Measurements from ENCODE around the gene CACTIN.

The CACTIN gene

GRCh38 chr19:3620145-3620816, 6.3 kb downstream of the CACTIN start:
- Histone ChIP-seq H3K27me3 (replicated peaks; ENCODE audit: insufficient read depth, low read length) (no peaks in the 10 kb centered on the region), H3K27ac (ENCODE audit: low read length) (no peak overlapping the region), H3K9me2 (replicated peaks; ENCODE audit: insufficient read depth, low read length) (no peaks in the 10 kb centered on the region), H3K4me2 (ENCODE audit: low read depth, low read length) (no peak overlapping the region), H3K9ac (ENCODE audit: low read length) (no peak overlapping the region), H3K4me1 (ENCODE audit: low read length) (peaks cover 20% of the 10 kb centered on the region; the same call in 1 of the 2 replicates), H3K36me3 (replicated peaks; ENCODE audit: insufficient read depth, low read length) (0 out of 2 replicates have a peak, but pooled peaks cover 2% of the 10 kb centered on the region), H3K79me2 (ENCODE audit: low read length) (peaks cover 26% of the 10 kb centered on the region), H4K20me1 (ENCODE audit: insufficient read depth, low read length) (no peaks in the 10 kb centered on the region), H3K4me3 (ENCODE audit: low read length) (no peak overlapping the region), H2AFZ (ENCODE audit: low read length) (no peak overlapping the region), H3F3A (ENCODE audit: insufficient read depth, low read length) (peaks cover 13% of the 10 kb centered on the region; the same call in 1 of the 2 replicates), H3K9me3 (replicated peaks; ENCODE audit: insufficient read depth, low read length) (no peaks in the 10 kb centered on the region)
- DNase-seq, result no peak
- TF ChIP-seq EZH2phosphoT487 (IDR thresholded peaks at IDR 0.05; ENCODE audit: low read length) (no peak), EZH2 (optimal IDR thresholded peaks at IDR 0.05; ENCODE audit: low read depth, low read length) (no peak), CTCF (IDR thresholded peaks at IDR 0.05; ENCODE audit: low read length) (no peak)

DNA sequence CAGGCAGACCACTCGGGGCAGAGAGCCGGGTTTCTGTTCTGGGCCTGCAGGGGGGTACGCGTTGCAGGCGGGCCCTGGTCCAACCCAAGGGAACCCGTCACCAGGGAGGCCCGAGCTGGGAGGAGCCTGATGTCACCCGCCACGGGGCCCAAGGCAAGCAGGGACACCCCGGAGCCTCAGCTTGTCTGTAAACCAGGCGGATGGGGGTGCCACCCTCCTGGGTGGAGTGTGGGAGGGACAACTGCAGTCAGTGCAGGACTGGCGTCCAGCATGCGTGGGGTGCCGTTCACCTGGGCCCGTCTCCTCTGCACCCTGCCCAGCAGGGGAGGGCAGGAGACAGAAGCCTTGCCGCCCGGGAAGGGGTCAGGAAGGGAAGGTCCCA, 7.0 kb downstream of the CACTIN start:
- Histone ChIP-seq H3K9ac (ENCODE audit: low read length) (no peak overlapping the region), H3K36me3 (replicated peaks; ENCODE audit: insufficient read depth, low read length) (0 out of 2 replicates have a peak, but pooled peaks cover 2% of the 10 kb centered on the region)
- DNase-seq, result no peak

GRCh38 chr19:3618811-3619630, 7.6 kb downstream of the CACTIN start:
- no peak overlapping the region; the same call in 1 of the 2 replicates for H3K27ac ChIP-seq (ENCODE audit: low read length)
- no peak for DNase-seq
- H3K36me3 ChIP-seq (replicated peaks; ENCODE audit: insufficient read depth, low read length), result 0 out of 2 replicates have a peak, but pooled peaks cover 2% of the 10 kb centered on the region
- H3K9me2 ChIP-seq (replicated peaks; ENCODE audit: insufficient read depth, low read length), result no peaks in the 10 kb centered on the region
- no peak overlapping the region for H2AFZ ChIP-seq (ENCODE audit: low read length)
- H3K4me2 ChIP-seq (ENCODE audit: low read depth, low read length), result peak overlapping the region; percentile 66; the same call in 1 of the 2 replicates
- no peak overlapping the region for H3K9ac ChIP-seq (ENCODE audit: low read length)
- no peak overlapping the region for H3K4me3 ChIP-seq (ENCODE audit: low read length)
- H3K9me3 ChIP-seq (replicated peaks; ENCODE audit: insufficient read depth, low read length), result no peaks in the 10 kb centered on the region
- peaks cover 13% of the 10 kb centered on the region; the same call in 1 of the 2 replicates for H3F3A ChIP-seq (ENCODE audit: insufficient read depth, low read length)
- no peaks in the 10 kb centered on the region for H4K20me1 ChIP-seq (ENCODE audit: insufficient read depth, low read length)
- H3K4me1 ChIP-seq (ENCODE audit: low read length), result 0 out of 2 replicates have a peak, but pooled peaks cover 10% of the 10 kb centered on the region
- TF ChIP-seq EZH2 (optimal IDR thresholded peaks at IDR 0.05; ENCODE audit: low read depth, low read length), result no peak
- TF ChIP-seq CTCF (IDR thresholded peaks at IDR 0.05; ENCODE audit: low read length), result no peak; the same call in 1 of the 2 replicates
- TF ChIP-seq EZH2phosphoT487 (IDR thresholded peaks at IDR 0.05; ENCODE audit: low read length), result no peak
- H3K27me3 ChIP-seq (replicated peaks; ENCODE audit: insufficient read depth, low read length), result no peaks in the 10 kb centered on the region
- peaks cover 13% of the 10 kb centered on the region for H3K79me2 ChIP-seq (ENCODE audit: low read length)

More for the DNA sequence above, 7.0 kb downstream of the CACTIN start:
- no peaks in the 10 kb centered on the region for H3K27me3 ChIP-seq (replicated peaks; ENCODE audit: insufficient read depth, low read length)
- H3K9me2 ChIP-seq (replicated peaks; ENCODE audit: insufficient read depth, low read length), result no peaks in the 10 kb centered on the region
- no peak overlapping the region for H3K4me3 ChIP-seq (ENCODE audit: low read length)
- no peaks in the 10 kb centered on the region for H3K9me3 ChIP-seq (replicated peaks; ENCODE audit: insufficient read depth, low read length)
- no peak for TF ChIP-seq EZH2phosphoT487 (IDR thresholded peaks at IDR 0.05; ENCODE audit: low read length)
- TF ChIP-seq CTCF (IDR thresholded peaks at IDR 0.05; ENCODE audit: low read length), result no peak
- TF ChIP-seq EZH2 (optimal IDR thresholded peaks at IDR 0.05; ENCODE audit: low read depth, low read length), result no peak
- no peak overlapping the region for H3K4me2 ChIP-seq (ENCODE audit: low read depth, low read length)
- H3K27ac ChIP-seq (ENCODE audit: low read length), result no peak overlapping the region
- H3K79me2 ChIP-seq (ENCODE audit: low read length), result peaks cover 19% of the 10 kb centered on the region
- no peaks in the 10 kb centered on the region for H4K20me1 ChIP-seq (ENCODE audit: insufficient read depth, low read length)
- peaks cover 14% of the 10 kb centered on the region; the same call in 1 of the 2 replicates for H3K4me1 ChIP-seq (ENCODE audit: low read length)
- no peak overlapping the region for H2AFZ ChIP-seq (ENCODE audit: low read length)
- peaks cover 13% of the 10 kb centered on the region; the same call in 1 of the 2 replicates for H3F3A ChIP-seq (ENCODE audit: insufficient read depth, low read length)
